Karpas-422 (cell line): ENCODE data around the gene TIMP1. TPM values are rescaled to one million over a fixed set of nuclear protein-coding genes. Genes with fewer than 3 reads are reported as not detected.

Experiments used
- DNase-seq: peaks from one replicate; pipeline ENCODE4 v3.0.0-alpha.2; 2015
- H2AFZ ChIP-seq: fragments of 200-600 bp; sonication (generic); 2 replicates; pipeline ENCODE4 v1.6.1; 2014; ENCODE audit warnings: antibody characterized with exemption, low read length, mixed read lengths
- H3K27ac ChIP-seq: fragments of 200-600 bp; sonication (generic); 2 replicates; pipeline ENCODE4 v1.5.1; 2014; ENCODE audit warnings: mild to moderate bottlenecking, low read length, moderate library complexity
- H3K27me3 ChIP-seq: fragments of 200-600 bp; sonication (generic); 2 replicates; pipeline ENCODE4 v1.6.1; 2014; ENCODE audit warnings: low read length, mixed read lengths
- H3K36me3 ChIP-seq: fragments of 200-600 bp; sonication (generic); 2 replicates; pipeline ENCODE4 v1.6.1; 2014; ENCODE audit warnings: low read length, mixed read lengths; ENCODE audit not compliant: insufficient read depth
- H3K4me1 ChIP-seq: fragments of 200-600 bp; sonication (generic); 2 replicates; pipeline ENCODE4 v1.6.1; 2014; ENCODE audit warnings: mild to moderate bottlenecking, low read length, mixed read lengths
- H3K4me2 ChIP-seq: fragments of 200-600 bp; sonication (generic); 2 replicates; pipeline ENCODE4 v1.6.1; 2014; ENCODE audit warnings: low read length, low read depth, mild to moderate bottlenecking; ENCODE audit not compliant: poor library complexity, severe bottlenecking
- H3K4me3 ChIP-seq: fragments of 200-600 bp; sonication (generic); 2 replicates; pipeline ENCODE4 v1.5.1; 2014; ENCODE audit warnings: mild to moderate bottlenecking, antibody characterized with exemption, low read length, mixed read lengths
- H3K79me2 ChIP-seq: fragments of 200-600 bp; sonication (generic); 2 replicates; pipeline ENCODE4 v1.6.1; 2014; ENCODE audit warnings: mild to moderate bottlenecking, low read length, mixed read lengths
- H3K9ac ChIP-seq: fragments of 200-600 bp; sonication (generic); 2 replicates; pipeline ENCODE4 v1.6.0; 2014; ENCODE audit warnings: low read length
- H3K9me2 ChIP-seq: fragments of 200-600 bp; sonication (generic), shearing (Covaris generic); replicated peaks from 2 replicates; pipeline ENCODE4 v1.6.0; 2014; ENCODE audit warnings: mild to moderate bottlenecking, low read length, moderate library complexity; ENCODE audit not compliant: insufficient read depth
- H3K9me3 ChIP-seq: fragments of 300-700, 200-600 bp; sonication (generic); 2 replicates; pipeline ENCODE4 v1.6.1; 2014; ENCODE audit warnings: low read length, mixed read lengths
- H4K20me1 ChIP-seq: fragments of 200-600 bp; sonication (generic); 2 replicates; pipeline ENCODE4 v1.6.1; 2014; ENCODE audit warnings: mild to moderate bottlenecking, antibody characterized with exemption, low read length, low read depth; ENCODE audit not compliant: insufficient read depth
- total RNA-seq: library from RNA; depleted of rRNA; stranded (reverse); fragments of >200 nt; shearing (Covaris generic); gene quantifications from 2 replicates; pipeline ENCODE4 v1.2.3, GENCODE V29; 2014; ENCODE audit warnings: low replicate concordance; rRNA removed

TIMP1 gene
- 0.29 and 0.56 TPM in 2 replicates for total RNA-seq

DNA sequence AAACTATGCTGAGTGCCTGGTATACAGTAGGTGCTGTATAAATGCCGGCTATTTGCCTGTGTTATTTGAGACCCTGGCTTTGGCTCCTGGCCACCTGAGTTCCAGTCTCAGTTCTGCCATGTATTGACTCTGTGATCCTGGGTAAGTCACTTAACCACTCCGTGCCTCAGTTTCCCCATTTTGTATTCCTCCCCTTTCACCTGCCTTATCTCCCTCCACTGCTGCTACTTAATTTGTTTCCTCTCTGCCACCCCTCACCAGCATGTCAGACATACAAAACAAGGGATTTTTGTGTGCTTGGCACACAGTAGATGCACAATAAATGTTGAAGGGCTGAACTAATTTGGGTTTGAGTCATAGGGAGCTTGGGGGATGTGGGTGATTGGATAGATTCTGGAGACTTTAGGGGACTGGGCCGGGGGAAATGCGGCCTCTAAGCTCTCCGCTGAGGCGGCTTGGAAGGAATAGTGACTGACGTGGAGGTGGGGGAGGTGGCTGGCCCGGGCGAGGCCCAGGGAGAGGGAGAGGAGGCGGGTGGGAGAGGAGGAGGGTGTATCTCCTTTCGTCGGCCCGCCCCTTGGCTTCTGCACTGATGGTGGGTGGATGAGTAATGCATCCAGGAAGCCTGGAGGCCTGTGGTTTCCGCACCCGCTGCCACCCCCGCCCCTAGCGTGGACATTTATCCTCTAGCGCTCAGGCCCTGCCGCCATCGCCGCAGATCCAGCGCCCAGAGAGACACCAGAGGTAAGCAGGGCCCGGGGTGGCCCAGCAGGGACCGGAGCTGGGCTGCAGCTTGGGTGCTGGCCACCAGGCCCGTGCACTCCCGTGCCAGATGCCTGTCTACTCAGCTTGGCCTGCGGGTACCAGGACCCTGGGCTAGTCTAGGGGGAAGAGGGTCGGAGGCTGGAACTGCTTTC lies at the start of gene TIMP1:
TIMP1 (plus strand) TSS at position 706 of the 917 bp plus-strand sequence. CDS start 980 bp downstream, outside the sequence.
- Histone ChIP-seq H3K9ac (no peak within 1 kb of the TSS), H3K9me2 (no peaks in the 10 kb centered on the region), H3K9me3 (no peaks in the 10 kb centered on the region), H3K36me3 (no peaks in the 10 kb centered on the region), H4K20me1 (no peaks in the 10 kb centered on the region), H3K4me1 (no peaks in the 10 kb centered on the region), H3K27me3 (no peaks in the 10 kb centered on the region), H3K4me2 (peak within 1 kb of the TSS; percentile 21), H3K27ac (no peak within 1 kb of the TSS), H3K79me2 (no peaks in the 10 kb centered on the region), H2AFZ (no peak within 1 kb of the TSS), H3K4me3 (no peak within 1 kb of the TSS)
- no peak for DNase-seq

DNA sequence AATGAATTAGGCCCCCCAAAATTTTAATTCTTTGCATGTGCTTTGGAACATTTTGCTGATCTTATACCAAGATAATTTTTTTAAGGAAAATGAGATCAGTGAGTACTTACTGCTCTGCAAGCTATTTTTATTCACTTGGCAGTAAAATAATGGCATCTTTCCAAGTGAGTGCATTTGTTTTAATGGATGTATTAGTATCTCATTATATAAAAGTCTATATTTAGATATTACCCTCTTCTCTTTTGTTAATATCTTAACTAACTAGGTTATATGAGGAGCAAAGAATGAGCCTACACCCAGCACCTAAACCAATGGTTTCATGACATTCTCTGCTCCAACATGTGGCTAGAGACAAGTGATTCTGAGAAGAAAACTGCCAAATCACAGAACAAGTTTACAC lies 42.4 kb upstream of the TIMP1 start:
- DNase-seq, result no peak
- Histone ChIP-seq H3K9me3 (no peaks in the 10 kb centered on the region), H3K4me3 (no peak overlapping the region), H3K9me2 (no peaks in the 10 kb centered on the region), H3K27ac (no peak overlapping the region), H3K27me3 (0 out of 2 replicates have a peak, but pooled peaks cover 3% of the 10 kb centered on the region), H3K4me1 (no peaks in the 10 kb centered on the region), H4K20me1 (no peaks in the 10 kb centered on the region), H2AFZ (no peak overlapping the region), H3K4me2 (no peak overlapping the region), H3K9ac (no peak overlapping the region), H3K79me2 (no peaks in the 10 kb centered on the region), H3K36me3 (no peaks in the 10 kb centered on the region)

DNA sequence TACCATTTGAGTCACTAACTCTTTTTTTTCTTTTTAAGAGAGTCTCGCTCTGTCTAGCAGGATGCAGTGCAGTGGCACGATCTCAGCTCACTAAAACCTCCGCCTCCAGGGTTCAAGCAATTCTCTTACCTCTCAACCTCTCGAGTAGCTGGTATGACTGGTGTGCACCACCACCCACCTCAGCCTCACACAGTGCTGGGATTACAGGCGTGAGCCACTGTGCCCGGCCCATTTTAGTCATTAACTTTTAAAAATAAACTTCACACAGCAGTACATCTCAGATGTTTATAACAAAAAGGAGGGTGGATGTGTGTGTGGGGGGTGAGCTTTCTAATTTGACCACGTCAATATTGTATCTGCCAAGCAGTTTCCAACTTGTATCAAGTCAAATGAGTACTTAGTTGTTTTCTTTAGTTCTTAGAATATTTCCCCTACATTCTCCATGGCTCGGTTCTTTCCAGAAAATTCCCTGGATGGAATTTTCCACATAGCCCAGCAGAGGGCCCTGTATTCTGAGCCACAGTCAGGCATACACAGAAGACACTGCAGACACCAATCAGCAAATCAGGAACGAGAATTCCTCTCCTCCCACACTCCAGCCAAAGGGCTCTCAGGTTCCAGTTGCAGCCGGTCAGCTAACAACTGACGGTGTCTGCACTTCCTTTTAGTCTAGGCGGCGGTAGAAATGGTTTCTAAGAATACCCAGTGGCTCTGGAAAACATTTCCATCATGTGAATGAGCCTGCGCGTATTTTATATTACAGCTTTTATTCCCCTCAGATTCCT lies 41.3 kb upstream of the TIMP1 start:
- H3K27ac ChIP-seq, result no peak overlapping the region
- H3K4me2 ChIP-seq, result no peak overlapping the region
- H3K4me1 ChIP-seq, result no peaks in the 10 kb centered on the region
- H3K9me3 ChIP-seq, result no peaks in the 10 kb centered on the region
- H3K79me2 ChIP-seq, result no peaks in the 10 kb centered on the region
- no peaks in the 10 kb centered on the region for H3K36me3 ChIP-seq
- DNase-seq, result no peak
- no peak overlapping the region for H2AFZ ChIP-seq
- no peak overlapping the region for H3K9ac ChIP-seq
- no peaks in the 10 kb centered on the region for H3K9me2 ChIP-seq
- no peaks in the 10 kb centered on the region for H4K20me1 ChIP-seq
- H3K4me3 ChIP-seq, result no peak overlapping the region
- 0 out of 2 replicates have a peak, but pooled peaks cover 3% of the 10 kb centered on the region for H3K27me3 ChIP-seq

DNA sequence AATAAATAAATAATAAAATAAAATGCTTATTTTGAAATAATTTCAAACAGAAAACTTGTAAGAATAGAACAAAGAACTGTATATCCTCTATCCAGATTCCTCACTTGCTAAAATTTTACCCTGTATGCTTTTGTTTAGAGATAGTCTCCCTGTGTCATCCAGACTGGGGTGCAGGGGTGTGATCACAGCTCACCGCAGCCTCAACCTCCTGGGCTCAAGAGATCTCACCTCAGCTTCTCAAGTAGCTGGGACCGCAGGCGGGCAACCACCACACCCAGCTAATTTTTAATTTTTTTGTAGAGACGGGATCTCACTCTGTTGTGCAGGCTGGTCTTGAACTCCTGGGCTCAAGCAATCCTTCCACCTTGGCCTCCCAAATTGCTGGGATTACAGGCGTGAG lies 38.7 kb upstream of the TIMP1 start:
- Histone ChIP-seq H3K4me3 (no peak overlapping the region), H3K9ac (no peak overlapping the region), H4K20me1 (no peaks in the 10 kb centered on the region), H3K27me3 (0 out of 2 replicates have a peak, but pooled peaks cover 3% of the 10 kb centered on the region), H3K9me3 (no peaks in the 10 kb centered on the region), H3K27ac (no peak overlapping the region), H3K4me2 (no peak overlapping the region), H3K4me1 (no peaks in the 10 kb centered on the region), H3K36me3 (no peaks in the 10 kb centered on the region), H3K79me2 (no peaks in the 10 kb centered on the region), H2AFZ (no peak overlapping the region), H3K9me2 (no peaks in the 10 kb centered on the region)
- no peak for DNase-seq

DNA sequence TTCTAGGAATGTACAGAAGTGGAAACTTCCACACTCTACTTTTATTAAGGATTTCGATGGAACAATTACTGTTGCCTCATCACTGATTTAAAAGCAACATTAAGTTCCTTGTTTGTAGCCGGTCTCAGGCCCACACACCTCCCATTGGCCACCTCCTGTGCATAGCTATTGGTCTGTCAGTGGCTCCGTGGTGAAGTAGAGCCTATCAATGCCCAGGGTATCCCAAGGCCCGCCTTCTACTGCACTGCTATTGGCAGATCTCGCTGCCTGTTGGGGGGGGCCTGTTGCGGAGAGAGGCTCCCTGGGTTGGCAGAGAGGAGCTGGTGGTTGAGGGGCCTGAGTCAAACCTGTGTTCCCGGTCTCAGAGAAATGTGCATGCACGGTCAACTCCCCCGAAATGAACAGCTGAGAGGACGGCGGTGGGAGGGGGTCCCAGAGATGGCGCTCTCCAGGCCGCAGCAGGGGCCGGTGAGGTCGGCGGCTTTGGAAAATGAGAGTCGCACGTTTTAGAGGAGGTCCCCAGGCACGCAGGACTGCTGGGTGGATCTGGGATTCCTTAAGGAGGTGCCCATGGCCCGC lies 26.1 kb upstream of the TIMP1 start:
- no peaks in the 10 kb centered on the region for H3K27me3 ChIP-seq
- no peak overlapping the region for H3K4me2 ChIP-seq
- no peaks in the 10 kb centered on the region for H3K36me3 ChIP-seq
- no peaks in the 10 kb centered on the region for H4K20me1 ChIP-seq
- no peak overlapping the region for H3K9ac ChIP-seq
- H3K9me2 ChIP-seq, result no peaks in the 10 kb centered on the region
- no peak for DNase-seq
- no peak overlapping the region for H3K4me3 ChIP-seq
- no peaks in the 10 kb centered on the region for H3K9me3 ChIP-seq
- peaks cover 7% of the 10 kb centered on the region; the same call in 1 of the 2 replicates for H3K4me1 ChIP-seq
- H3K27ac ChIP-seq, result no peak overlapping the region
- H2AFZ ChIP-seq, result no peak overlapping the region
- H3K79me2 ChIP-seq, result peaks cover 4% of the 10 kb centered on the region; the same call in 1 of the 2 replicates

DNA sequence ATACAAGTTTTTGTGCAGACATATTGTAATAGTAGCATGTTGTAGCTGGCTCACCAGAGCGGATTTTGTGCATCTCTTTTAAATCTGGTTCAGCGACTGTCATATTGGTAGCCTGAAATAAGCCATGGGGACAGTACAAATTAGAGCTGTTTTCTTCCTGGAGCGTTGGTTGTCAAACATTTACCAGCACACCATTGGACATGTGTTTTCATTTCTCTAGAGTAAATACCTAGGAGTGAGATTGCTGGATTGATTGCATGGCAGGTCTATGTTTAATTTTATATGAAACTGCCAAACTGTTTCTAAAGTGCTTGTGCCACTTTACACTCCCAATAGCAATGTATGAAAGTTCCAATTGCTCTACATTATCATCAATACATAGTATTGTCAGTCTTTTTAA lies 23.8 kb upstream of the TIMP1 start:
- H3K4me3 ChIP-seq, result no peak overlapping the region
- H3K9me2 ChIP-seq, result no peaks in the 10 kb centered on the region
- H3K4me1 ChIP-seq, result peaks cover 7% of the 10 kb centered on the region; the same call in 1 of the 2 replicates
- H3K27ac ChIP-seq, result no peak overlapping the region
- no peaks in the 10 kb centered on the region for H3K27me3 ChIP-seq
- H2AFZ ChIP-seq, result no peak overlapping the region
- H3K9me3 ChIP-seq, result no peaks in the 10 kb centered on the region
- H4K20me1 ChIP-seq, result no peaks in the 10 kb centered on the region
- no peak overlapping the region for H3K4me2 ChIP-seq
- peaks cover 5% of the 10 kb centered on the region; the same call in 1 of the 2 replicates for H3K36me3 ChIP-seq
- no peak for DNase-seq
- no peak overlapping the region for H3K9ac ChIP-seq
- peaks cover 19% of the 10 kb centered on the region for H3K79me2 ChIP-seq

DNA sequence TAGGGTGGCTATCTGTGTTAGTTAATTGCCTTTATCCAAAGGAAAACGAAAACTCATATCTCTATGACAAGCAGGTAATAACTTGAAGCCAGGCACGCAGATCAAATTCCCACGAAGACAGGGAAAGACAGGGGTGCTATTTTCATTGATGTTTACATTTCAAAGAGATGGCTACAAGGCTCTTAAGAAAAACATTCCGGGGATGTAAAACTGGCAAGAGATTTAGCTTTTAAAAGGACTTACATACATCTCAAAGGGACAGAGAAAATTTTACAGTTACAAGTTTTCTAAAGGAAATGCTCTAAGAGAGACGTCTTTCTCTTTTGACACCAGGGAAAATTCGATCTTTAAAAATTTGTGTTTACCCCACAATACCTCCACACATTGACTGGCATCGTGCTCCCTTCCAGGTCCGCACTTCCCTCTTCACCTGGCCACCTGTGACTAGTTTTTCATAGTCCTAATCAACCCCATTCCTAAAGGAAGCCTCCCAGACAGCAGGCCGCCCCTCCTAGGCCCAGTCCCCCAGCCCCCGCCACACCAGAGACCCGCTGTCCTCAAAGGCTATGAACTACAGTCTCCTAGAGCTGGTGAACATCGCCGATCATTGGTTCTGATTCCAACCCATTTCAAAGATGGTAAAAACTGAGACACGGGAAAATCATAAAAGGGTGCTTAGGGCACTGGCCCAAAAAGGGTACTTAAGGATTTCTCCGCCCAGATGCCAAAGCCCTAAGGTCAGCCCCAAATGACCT lies 21.9 kb upstream of the TIMP1 start:
- H2AFZ ChIP-seq, result peak overlapping the region; percentile 48; the same call in 1 of the 2 replicates
- no peak overlapping the region for H3K27ac ChIP-seq

More for the DNA sequence above, 21.9 kb upstream of the TIMP1 start:
- H4K20me1 ChIP-seq, result no peaks in the 10 kb centered on the region
- peak overlapping the region; percentile 84 for H3K9ac ChIP-seq
- no peak for DNase-seq
- no peaks in the 10 kb centered on the region for H3K27me3 ChIP-seq
- H3K4me2 ChIP-seq, result peak overlapping the region; percentile 76
- H3K36me3 ChIP-seq, result peaks cover 5% of the 10 kb centered on the region; the same call in 1 of the 2 replicates
- H3K9me3 ChIP-seq, result no peaks in the 10 kb centered on the region
- H3K4me1 ChIP-seq, result peaks cover 7% of the 10 kb centered on the region; the same call in 1 of the 2 replicates
- peaks cover 22% of the 10 kb centered on the region for H3K79me2 ChIP-seq
- peak overlapping the region; percentile 86 for H3K4me3 ChIP-seq
- no peaks in the 10 kb centered on the region for H3K9me2 ChIP-seq
